UCSD-AML1 (cell line): ENCODE data around the gene HFE.

Experiments used
- DNase-seq: peaks from one replicate; lab custom pipeline; 2025; ENCODE audit not compliant: unreplicated experiment; lab: John Stamatoyannopoulos, UW

HFE gene

GRCh38 chr6:26130581-26131249 lies 43.5 kb downstream of the HFE start:
- no peak for DNase-seq

- DNase-seq = no peak
These were observed 44.4 kb downstream of the HFE start for GRCh38 chr6:26131618-26132017.

- DNase-seq = no peak
These were observed 46.5 kb downstream of the HFE start for GRCh38 chr6:26133730-26134129.

- DNase-seq = no peak
These were observed 49.1 kb downstream of the HFE start for GRCh38 chr6:26136321-26136720.

GRCh38 chr6:26140254-26140966 lies 53.2 kb downstream of the HFE start:
- DNase-seq = no peak

GRCh38 chr6:26140967-26141294 lies 53.7 kb downstream of the HFE start:
- no peak for DNase-seq

- no peak for DNase-seq
These were observed 54.2 kb downstream of the HFE start for GRCh38 chr6:26141378-26141904.

- no peak for DNase-seq
These were observed 54.8 kb downstream of the HFE start for GRCh38 chr6:26142026-26142425.
